GM12878 (cell line): ENCODE results near the gene TGM6. TPM values are rescaled to one million over a fixed set of nuclear protein-coding genes. Genes with fewer than 3 reads are reported as not detected.

ENCODE experiments used
- ATAC-seq: fragments of 200-7000 bp; cut with Tn5 transposase; 3 replicates; pipeline ENCODE4 v1.9.1; 2020; ENCODE audit warnings: mild to moderate bottlenecking, moderate library complexity
- BruUV-seq: library from RNA; stranded (reverse); fragments of 400-500 nt; replicated peaks from 2 replicates; lab custom pipeline; 2021; lab: Mats Ljungman, UMichigan
- CTCF ChIA-PET: fragments of 300-600 bp; sonication (Branson Sonifier 250); formaldehyde crosslinking; extraction: SDS; loops from one replicate; lab custom pipeline; 2021; ENCODE audit warnings: inconsistent platforms; lab: Yijun Ruan, JAX
- POLR2A ChIA-PET: fragments of 350-600 bp; formaldehyde crosslinking; extraction: SDS; loops from one replicate; lab custom pipeline; 2021; ENCODE audit warnings: inconsistent platforms; lab: Charles Lee
- RAD21 ChIA-PET: fragments of 300-600 bp; sonication (Branson Sonifier 250); formaldehyde crosslinking; loops from one replicate; lab custom pipeline; 2023; ENCODE audit warnings: antibody characterized with exemption; ENCODE audit not compliant: unreplicated experiment; lab: Charles Lee
- SMC1A ChIA-PET: fragments of 300-600 bp; sonication (Branson Sonifier 250); formaldehyde crosslinking; loops from one replicate; lab custom pipeline; 2023; ENCODE audit not compliant: unreplicated experiment, uncharacterized antibody; lab: Charles Lee
- DNase-seq: peaks from one replicate; pipeline ENCODE4 v3.0.0-alpha.2; 2011; ENCODE audit warnings: low read depth, low spot score
- FAIRE-seq: peaks from 3 replicates; lab custom pipeline; 2011; peaks lifted over from hg19 to GRCh38; lab: Jason Lieb, UNC
- H2AFZ ChIP-seq: 2 replicates; pipeline ENCODE4 v1.6.0; 2011; ENCODE audit warnings: low read depth, low read length, control low read depth; ENCODE audit not compliant: control insufficient read depth
- H3K27ac ChIP-seq: 2 replicates; pipeline ENCODE4 v1.5.1; 2011; ENCODE audit warnings: control low read depth; ENCODE audit not compliant: control insufficient read depth, insufficient read depth
- H3K27me3 ChIP-seq, 2 experiments: replicated peaks in 1 of 2; 2 replicates each; pipeline versions ENCODE4 v1.6.0 to v1.6.1; 2011; ENCODE audit warnings: low read length in 1 of 2; ENCODE audit not compliant: control insufficient read depth in 2 of 2, insufficient read depth in 2 of 2
- H3K36me3 ChIP-seq, 2 experiments: 2 replicates each; pipeline ENCODE4 v1.5.1; 2011; ENCODE audit warnings: low read length in 1 of 2; ENCODE audit not compliant: control insufficient read depth in 2 of 2, insufficient read depth in 2 of 2
- H3K4me1 ChIP-seq: 2 replicates; pipeline ENCODE4 v1.6.1; 2011; ENCODE audit warnings: mild to moderate bottlenecking, low read length, moderate library complexity, mixed read lengths; ENCODE audit not compliant: control insufficient read depth, insufficient read depth
- H3K4me2 ChIP-seq: 2 replicates; pipeline ENCODE4 v1.6.0; 2011; ENCODE audit warnings: control low read depth; ENCODE audit not compliant: control insufficient read depth, insufficient read depth
- H3K4me3 ChIP-seq: fragments of 200-600 bp; sonication (generic); 2 replicates; pipeline ENCODE4 v1.5.1; 2016
- H3K79me2 ChIP-seq: 2 replicates; pipeline ENCODE4 v1.6.0; 2011; ENCODE audit warnings: low read length; ENCODE audit not compliant: control insufficient read depth, insufficient read depth
- H3K9ac ChIP-seq: 2 replicates; pipeline ENCODE4 v1.8.0; 2011; ENCODE audit warnings: low read length, control low read depth, mixed read lengths; ENCODE audit not compliant: control insufficient read depth, insufficient read depth
- H3K9me3 ChIP-seq: replicated peaks from 3 replicates; pipeline ENCODE4 v1.5.1; 2011; ENCODE audit warnings: mild to moderate bottlenecking, low read length; ENCODE audit not compliant: control insufficient read depth, insufficient read depth
- H4K20me1 ChIP-seq: 2 replicates; pipeline ENCODE4 v1.6.0; 2011; ENCODE audit not compliant: control insufficient read depth, insufficient read depth
- CTCF ChIP-seq, 3 experiments: IDR thresholded peaks in 2 of 3; conservative IDR thresholded peaks in 1 of 3; 2 replicates each; pipeline ENCODE4 v1.5.1; 2011; ENCODE audit warnings: low read depth in 3 of 3, low read length in 3 of 3, mild to moderate bottlenecking in 3 of 3, control low read depth in 2 of 3, moderate library complexity in 2 of 3, inconsistent platforms in 1 of 3, mixed read lengths in 1 of 3; ENCODE audit not compliant: control insufficient read depth in 2 of 3, insufficient read depth in 1 of 3; ENCODE audit errors: extremely low read depth in 1 of 3
- SPI1 ChIP-seq: IDR thresholded peaks from 2 replicates; pipeline ENCODE4 v1.6.1; 2011; ENCODE audit warnings: low read depth, mild to moderate bottlenecking, low read length, moderate library complexity, borderline replicate concordance; ENCODE audit not compliant: insufficient read depth
- ZNF217 ChIP-seq: fragments of 450-650 bp; IDR thresholded peaks from 2 replicates; pipeline ENCODE4 v1.6.1; 2017; ENCODE audit warnings: antibody characterized with exemption, mild to moderate bottlenecking
- WGBS: methylation state at CpG from one replicate; pipeline ENCODE4 v1.1.6; 2016; ENCODE audit warnings: low lambda C conversion rate; ENCODE audit not compliant: insufficient replicate concordance, insufficient coverage; ENCODE audit errors: missing lambda C conversion rate; 5-methylcytosine and 5-hydroxymethylcytosine counted together
- in situ Hi-C: fragments of 300-500 bp; cut with MboI; formaldehyde crosslinking; loops from 9 replicates; pipeline ENCODE4 v1.14.3; 2018; ENCODE audit warnings: mixed read lengths
- intact Hi-C: fragments of 100-400 bp; cut with micrococcal nuclease; formaldehyde crosslinking; loops from one replicate; pipeline ENCODE4 v1.14.2; 2022; ENCODE audit not compliant: unreplicated experiment
- polyA plus RNA-seq, 11 experiments: library from polyadenylated mRNA; depleted of rRNA in 4 of 11; unstranded in 6 of 11; stranded (reverse) in 5 of 11; fragments of >200 nt; fragmentation: Nextera tagmentation in 4 of 11; fragmentation: Illumina TruSeq in 1 of 11; extraction: Ambion mirVana in 4 of 11; extraction: Trizol in 1 of 11; gene quantifications; 1 replicate in 1 of 11; 2 replicates in 10 of 11; pipeline versions ENCODE4 v1.2.1 to v1.2.3, GENCODE V29; 2011 to 2016; ENCODE audit warnings: inconsistent platforms in 2 of 11, missing spikeins in 2 of 11, low read depth in 1 of 11
- total RNA-seq, 4 experiments: library from RNA; depleted of rRNA in 3 of 4; stranded (reverse); fragments of >200 nt in 3 of 4; fragmentation: Illumina TruSeq in 1 of 4; extraction: Trizol in 1 of 4; gene quantifications; 2 replicates each; pipeline versions ENCODE4 v1.2.1 to v1.2.3, GENCODE V29; 2013 to 2021
- TF ChIP-seq, protein P1 (sequence below): fragments of 450-650 bp; conservative IDR thresholded peaks from 2 replicates; pipeline ENCODE4 v1.6.1; 2017; ENCODE audit warnings: mild to moderate bottlenecking, moderate library complexity

TGM6 gene
- total and polyA plus RNA-seq, 10 of the 15 experiments (the other 5 are each of a cell fraction or from before 2014, with no cell fraction given), result not detected

GRCh38 chr20:2398449-2398848 lies 17.7 kb downstream of the TGM6 start:
- ATAC-seq (no peak), FAIRE-seq (no peak), DNase-seq (no peak)
- Histone ChIP-seq H3K27me3 (peaks cover 0 to 2% of the 10 kb centered on the region in 2 experiments; a peak in 1 of 4 replicates), H3K79me2 (no peaks in the 10 kb centered on the region), H2AFZ (no peak overlapping the region), H3K4me3 (no peak overlapping the region), H3K9ac (no peak overlapping the region), H3K4me2 (no peak overlapping the region), H3K36me3 (no peaks in the 10 kb centered on the region), H3K4me1 (no peaks in the 10 kb centered on the region), H3K27ac (no peak overlapping the region), H4K20me1 (no peaks in the 10 kb centered on the region), H3K9me3 (no peaks in the 10 kb centered on the region)
- BruUV-seq, result no TSS peak
- peak; percentile 48; the same call in 1 of the 2 replicates for TF ChIP-seq SPI1
- TF ChIP-seq, protein P1, sequence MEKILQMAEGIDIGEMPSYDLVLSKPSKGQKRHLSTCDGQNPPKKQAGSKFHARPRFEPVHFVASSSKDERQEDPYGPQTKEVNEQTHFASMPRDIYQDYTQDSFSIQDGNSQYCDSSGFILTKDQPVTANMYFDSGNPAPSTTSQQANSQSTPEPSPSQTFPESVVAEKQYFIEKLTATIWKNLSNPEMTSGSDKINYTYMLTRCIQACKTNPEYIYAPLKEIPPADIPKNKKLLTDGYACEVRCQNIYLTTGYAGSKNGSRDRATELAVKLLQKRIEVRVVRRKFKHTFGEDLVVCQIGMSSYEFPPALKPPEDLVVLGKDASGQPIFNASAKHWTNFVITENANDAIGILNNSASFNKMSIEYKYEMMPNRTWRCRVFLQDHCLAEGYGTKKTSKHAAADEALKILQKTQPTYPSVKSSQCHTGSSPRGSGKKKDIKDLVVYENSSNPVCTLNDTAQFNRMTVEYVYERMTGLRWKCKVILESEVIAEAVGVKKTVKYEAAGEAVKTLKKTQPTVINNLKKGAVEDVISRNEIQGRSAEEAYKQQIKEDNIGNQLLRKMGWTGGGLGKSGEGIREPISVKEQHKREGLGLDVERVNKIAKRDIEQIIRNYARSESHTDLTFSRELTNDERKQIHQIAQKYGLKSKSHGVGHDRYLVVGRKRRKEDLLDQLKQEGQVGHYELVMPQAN, result no peak
- no peak for TF ChIP-seq CTCF (IDR thresholded peaks at IDR 0.05 in 2 of 3, conservative IDR thresholded peaks at IDR 0.05 in 1 of 3; ENCODE audit: control insufficient read depth in 2 of 3, extremely low read depth in 1 of 3, insufficient read depth in 1 of 3, low read depth in 3 of 3, low read length in 3 of 3)
- no peak for TF ChIP-seq ZNF217
- SMC1A ChIA-PET, result no interaction called here
- intact Hi-C loops, result no loop called here
- 58% methylated on average over 1 of the region's 1 CpG for WGBS
- POLR2A ChIA-PET, result no interaction called here
- CTCF ChIA-PET, result interaction anchor here (1.1 kb wide), 1 partner anchor 53 kb away, joined by 5 read pairs; no protein-coding TSS in a partner anchor
- RAD21 ChIA-PET, result no interaction called here
- in situ Hi-C loops, result no loop called here
